GM19467 (cell line): ENCODE measurements around the gene CDKL2.
A peak's percentile ranks its signal among the peaks of the same experiment; 100 is the strongest.
"Not testable (repeated sequence)": the region's sequence is repeated elsewhere in the genome, so short reads cannot be mapped to it uniquely, and the experiment has no call there.

ENCODE experiments used
- ATAC-seq: cut with Tn5 transposase; IDR thresholded peaks from one replicate; pipeline ENCODE4 v1.9.1; 2021; ENCODE audit warnings: mild to moderate bottlenecking, moderate library complexity; ENCODE audit not compliant: unreplicated experiment

The CDKL2 gene

GRCh38 chr4:75555294-75556164, 74.8 kb downstream of the CDKL2 start, which contains the start of gene ODAPH:
TSS of gene ODAPH (plus strand) at chr4:75556066. CDS start at chr4:75556083, 17 bp downstream.
- peak; percentile 82 for ATAC-seq

GRCh38 chr4:75552452-75552851, 77.9 kb downstream of the CDKL2 start:
- no peak for ATAC-seq

GRCh38 chr4:75549019-75549418, 81.3 kb downstream of the CDKL2 start:
- no peak for ATAC-seq

GRCh38 chr4:75547647-75548387, 82.5 kb downstream of the CDKL2 start:
- ATAC-seq: no peak

GRCh38 chr4:75545526-75545925, 84.8 kb downstream of the CDKL2 start:
- ATAC-seq: no peak

- ATAC-seq: no peak
Observed at GRCh38 chr4:75544870-75545269, 85.5 kb downstream of the CDKL2 start.

GRCh38 chr4:75544220-75544619, 86.1 kb downstream of the CDKL2 start:
- not testable (repeated sequence) for ATAC-seq

- ATAC-seq: no peak
Observed at GRCh38 chr4:75542824-75543223, 87.5 kb downstream of the CDKL2 start.

GRCh38 chr4:75537308-75537707, 93.0 kb downstream of the CDKL2 start:
- ATAC-seq: not testable (repeated sequence)

- not testable (repeated sequence) for ATAC-seq
Observed at GRCh38 chr4:75533926-75534325, 96.4 kb downstream of the CDKL2 start.

- not testable (repeated sequence) for ATAC-seq
Observed at GRCh38 chr4:75533339-75533887, 96.9 kb downstream of the CDKL2 start.

- not testable (repeated sequence) for ATAC-seq
Observed at GRCh38 chr4:75531536-75532143, 98.7 kb downstream of the CDKL2 start.

- ATAC-seq: no peak
Observed at GRCh38 chr4:75530556-75531322, 99.6 kb downstream of the CDKL2 start.
